NCI-H1436 (cell line): ENCODE measurements around the gene MUS81.
A peak's percentile ranks its signal among the peaks of the same experiment; 100 is the strongest.
"Not testable (repeated sequence)": the region's sequence is repeated elsewhere in the genome, so short reads cannot be mapped to it uniquely, and the experiment has no call there.

Experiments used
- DNase-seq: peaks from one replicate; lab custom pipeline; 2025; lab: John Stamatoyannopoulos, UW

MUS81 gene, protein sequence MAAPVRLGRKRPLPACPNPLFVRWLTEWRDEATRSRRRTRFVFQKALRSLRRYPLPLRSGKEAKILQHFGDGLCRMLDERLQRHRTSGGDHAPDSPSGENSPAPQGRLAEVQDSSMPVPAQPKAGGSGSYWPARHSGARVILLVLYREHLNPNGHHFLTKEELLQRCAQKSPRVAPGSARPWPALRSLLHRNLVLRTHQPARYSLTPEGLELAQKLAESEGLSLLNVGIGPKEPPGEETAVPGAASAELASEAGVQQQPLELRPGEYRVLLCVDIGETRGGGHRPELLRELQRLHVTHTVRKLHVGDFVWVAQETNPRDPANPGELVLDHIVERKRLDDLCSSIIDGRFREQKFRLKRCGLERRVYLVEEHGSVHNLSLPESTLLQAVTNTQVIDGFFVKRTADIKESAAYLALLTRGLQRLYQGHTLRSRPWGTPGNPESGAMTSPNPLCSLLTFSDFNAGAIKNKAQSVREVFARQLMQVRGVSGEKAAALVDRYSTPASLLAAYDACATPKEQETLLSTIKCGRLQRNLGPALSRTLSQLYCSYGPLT

DNA sequence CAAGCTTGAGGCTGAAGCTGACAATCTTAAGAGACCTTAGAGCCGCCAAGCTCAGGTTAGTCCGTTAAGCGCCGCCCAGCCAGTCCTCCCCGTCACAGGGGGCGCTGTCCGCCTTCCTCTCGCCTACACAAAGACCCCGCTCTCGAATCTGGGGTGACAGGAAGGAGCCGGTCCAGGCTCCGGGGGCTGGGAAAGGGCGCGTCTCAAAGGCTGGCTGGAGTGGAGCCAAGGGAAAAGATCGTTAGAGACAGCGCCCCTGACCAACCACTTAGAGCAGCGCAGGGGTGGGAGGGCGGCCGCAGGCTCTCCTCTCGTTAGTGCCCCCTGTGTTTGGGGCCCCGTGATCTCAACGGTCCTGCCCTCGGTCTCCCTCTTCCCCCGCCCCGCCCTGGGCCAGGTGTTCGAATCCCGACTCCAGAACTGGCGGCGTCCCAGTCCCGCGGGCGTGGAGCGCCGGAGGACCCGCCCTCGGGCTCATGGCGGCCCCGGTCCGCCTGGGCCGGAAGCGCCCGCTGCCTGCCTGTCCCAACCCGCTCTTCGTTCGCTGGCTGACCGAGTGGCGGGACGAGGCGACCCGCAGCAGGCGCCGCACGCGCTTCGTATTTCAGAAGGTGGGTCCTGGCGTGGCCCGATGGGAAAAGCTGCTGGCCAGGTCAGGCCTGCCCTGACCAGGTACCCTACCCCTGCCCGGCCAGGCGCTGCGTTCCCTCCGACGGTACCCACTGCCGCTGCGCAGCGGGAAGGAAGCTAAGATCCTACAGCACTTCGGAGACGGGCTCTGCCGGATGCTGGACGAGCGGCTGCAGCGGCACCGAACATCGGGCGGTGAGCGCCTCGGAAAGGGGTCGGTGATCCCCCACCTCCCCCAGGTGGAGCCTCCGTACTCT is at the start of gene MUS81:
MUS81 (plus strand) TSS at position 156 of the 887 bp plus-strand sequence; CDS start at position 477, 321 bp downstream.
- DNase-seq = peak; percentile 95

DNA sequence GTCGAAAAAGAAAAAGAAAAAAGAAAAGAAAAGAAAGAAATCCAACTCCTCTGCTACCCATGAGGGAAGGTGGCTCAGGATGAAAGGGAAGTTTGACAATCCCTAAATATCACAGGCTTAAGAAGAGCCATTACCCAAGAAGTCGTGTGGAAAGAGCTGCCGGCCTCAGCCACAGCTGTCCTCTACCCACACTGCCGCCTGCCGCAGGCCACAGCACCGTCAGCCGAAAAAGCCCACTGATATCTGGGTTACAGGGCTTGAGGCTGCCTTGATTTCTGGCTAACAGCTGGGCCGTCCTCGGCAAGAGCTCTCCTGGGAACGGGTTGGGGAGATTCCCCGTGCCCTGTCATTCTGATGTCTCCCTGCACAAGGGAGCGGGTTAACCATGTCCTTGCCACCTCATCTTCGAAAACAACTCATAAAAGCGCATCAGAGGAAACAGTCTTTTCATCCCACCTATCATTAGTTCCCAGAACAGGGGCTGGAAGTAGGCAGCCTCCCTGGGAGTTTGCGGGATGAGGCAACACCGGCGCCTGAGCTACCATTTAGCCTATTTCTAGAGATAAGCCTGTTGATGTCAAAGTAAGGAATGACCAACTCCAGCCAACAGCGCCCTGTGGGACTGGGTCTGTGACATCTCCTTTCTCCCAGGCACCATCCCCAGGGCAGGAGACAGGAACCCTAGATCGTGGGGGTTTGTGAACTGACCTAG is 48.3 kb upstream of the MUS81 start:
- DNase-seq = no peak

DNA sequence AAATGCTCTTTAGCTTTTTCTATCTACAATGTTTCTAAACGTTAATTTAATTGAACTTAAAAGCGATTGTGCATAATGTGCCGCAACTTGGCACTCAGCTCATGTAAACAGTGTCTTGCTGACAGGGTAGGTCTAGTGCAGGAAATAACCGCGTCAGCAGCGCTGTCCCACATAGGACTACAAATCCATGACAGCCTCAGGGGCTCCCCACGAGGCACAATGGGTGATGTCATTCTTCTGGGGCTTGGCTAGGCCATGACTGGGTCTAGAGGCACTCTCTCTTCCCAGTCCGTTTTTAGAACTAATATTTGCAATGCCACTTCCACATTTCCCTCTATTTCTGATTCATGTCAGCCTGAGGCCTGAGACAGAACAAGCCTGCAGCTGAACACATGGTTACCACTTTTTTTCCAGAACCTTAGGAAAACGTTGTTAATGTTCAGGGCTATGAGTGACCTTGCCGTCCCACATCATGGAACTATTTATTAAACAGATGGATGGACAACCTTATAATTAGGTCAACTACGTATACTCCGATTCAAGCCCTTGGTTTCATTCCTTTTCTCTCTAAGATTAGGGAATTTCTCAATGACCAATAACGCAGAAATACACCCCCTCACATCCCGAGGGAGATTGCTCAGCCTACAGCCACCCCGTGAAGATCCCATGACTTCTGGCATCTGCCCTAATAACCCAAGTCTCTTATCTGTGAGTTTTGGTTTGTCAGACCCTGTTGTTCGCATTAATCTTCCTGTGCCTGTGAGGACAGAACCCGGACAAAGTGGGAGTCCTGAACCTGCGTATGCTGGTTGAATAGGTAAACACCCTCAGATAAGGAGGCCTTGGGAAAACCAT is 45.9 kb upstream of the MUS81 start:
- DNase-seq = no peak

DNA sequence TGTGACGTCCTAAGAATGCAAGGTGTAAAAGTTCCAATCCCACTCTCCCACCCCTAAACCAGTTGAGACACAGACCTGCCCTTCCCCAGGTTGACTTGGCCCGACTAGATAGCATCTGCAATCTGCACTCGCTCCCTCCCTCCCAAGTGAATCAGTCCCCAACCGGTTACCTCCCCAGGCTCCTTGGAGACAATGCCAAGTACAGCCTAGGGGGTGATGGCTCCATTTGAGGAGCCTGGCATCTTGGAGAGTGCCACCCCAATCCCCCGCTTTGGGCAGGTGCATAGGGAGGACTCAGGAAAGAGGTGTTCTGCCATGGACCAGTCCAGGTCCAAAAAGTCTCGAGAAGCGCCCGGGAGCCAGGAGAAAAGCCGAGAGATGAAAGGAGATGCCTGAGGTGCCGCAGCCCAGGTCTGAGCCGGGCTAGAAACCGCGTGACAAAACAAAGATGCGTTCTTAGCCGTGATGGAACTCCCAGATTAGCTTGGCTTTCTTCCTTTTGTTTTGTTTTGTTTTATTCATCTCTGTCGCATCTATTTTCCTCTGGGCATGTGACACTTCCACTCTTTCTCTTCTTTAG is 45.2 kb upstream of the MUS81 start:
- DNase-seq = no peak

DNA sequence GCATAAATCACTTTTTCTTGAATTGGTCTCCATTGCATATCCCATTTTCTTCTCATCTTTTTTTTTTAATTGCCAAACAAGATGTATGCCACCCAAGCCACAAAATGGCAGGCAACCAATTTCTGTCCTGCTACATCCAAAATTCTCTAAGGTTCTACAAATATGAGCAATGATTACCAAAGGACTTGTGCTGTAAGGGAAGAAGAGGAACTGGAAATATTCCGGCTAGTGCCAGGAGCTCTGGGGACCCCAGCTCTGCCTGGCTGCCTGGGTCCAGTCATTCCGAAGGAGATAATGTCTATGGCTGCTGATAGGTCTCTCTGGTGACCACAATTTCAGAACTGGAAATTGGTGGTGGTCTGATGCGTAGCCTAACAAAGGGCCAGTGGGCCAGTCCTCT is 43.5 kb upstream of the MUS81 start:
- DNase-seq = no peak

DNA sequence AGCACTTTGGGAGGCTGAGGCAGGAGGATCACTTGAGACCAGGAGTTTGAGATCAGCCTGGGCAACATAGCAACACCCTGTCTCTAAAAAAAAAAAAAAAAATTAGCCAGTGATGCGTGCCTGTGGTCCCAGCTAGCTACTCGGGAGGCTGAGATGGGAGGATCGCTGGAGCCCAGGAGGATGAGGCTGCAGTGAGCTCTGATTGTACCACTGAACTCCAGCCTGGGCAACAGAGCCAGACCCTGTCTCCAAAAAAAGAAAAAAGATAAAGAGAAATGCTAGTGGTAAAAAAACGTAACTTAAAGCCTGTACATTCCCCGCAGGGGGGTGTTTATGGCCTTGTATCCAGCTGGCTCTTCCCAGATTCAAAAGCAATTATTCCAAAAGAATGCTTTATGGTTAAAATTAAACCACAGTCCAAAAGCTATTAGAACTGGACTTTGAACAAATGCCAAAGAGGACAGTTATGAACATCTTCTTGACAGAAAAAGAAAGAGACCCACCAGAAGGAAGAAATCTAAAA is 42.9 kb upstream of the MUS81 start:
- DNase-seq = no peak

DNA sequence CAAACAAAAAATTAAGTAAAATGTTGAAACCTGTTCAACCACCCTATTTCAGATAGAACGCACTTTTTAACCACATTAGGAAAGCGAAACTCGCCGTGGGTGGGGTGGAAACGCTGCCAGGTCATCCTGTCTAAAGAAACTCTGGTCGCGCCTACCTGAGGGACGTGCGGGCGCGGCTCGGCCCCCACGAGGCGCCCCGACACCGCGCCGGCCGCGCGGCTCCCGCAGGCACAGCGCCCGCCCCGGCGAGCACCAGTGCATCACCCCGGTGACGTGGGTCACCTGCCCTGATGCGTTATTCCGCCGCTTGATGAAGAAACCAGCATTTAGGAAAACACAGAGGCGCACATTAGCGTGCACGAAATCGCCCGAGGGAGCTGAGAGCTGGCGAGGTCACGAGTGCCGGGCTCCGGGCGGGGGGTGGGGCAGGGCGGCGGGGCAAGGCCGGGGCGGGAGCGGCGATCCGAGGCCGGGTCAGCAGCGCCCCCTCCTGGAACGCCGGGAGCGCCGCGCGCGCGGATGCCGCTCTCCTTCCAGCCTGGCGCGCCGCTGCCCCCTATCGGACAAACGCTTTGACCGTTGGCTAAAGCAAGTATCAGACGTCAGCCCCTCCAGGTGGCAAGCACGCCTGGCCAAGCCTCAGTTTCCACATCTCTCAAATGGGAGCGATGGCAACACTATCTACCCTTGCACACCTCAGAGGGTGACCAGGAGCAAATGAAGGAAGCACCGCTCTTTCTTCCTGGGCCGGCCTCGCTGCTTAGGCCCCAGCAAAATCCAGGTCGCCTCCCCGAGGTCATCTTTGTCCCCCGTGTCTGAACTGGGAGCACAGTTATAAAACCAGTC is 42.2 kb upstream of the MUS81 start:
- DNase-seq = peak; percentile 88

DNA sequence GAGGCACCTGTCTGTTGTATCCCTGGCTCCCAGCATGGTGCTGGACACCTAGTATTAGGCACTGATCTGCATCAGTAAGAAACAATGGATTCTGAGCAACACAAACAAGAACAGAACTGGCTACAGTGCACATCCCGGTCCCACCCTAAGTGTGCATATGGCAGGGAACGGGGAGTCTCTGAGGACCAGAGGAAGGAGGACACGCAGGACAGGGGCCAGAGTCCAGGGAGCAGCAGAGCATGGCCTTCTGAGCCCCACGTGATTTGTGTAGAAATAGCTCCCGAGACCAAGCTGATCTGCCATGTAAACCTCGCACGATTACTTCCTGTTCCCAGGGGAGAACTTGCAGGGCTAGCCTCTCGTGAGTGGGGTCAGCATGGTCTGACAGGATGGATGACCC is 39.1 kb upstream of the MUS81 start:
- no peak for DNase-seq

DNA sequence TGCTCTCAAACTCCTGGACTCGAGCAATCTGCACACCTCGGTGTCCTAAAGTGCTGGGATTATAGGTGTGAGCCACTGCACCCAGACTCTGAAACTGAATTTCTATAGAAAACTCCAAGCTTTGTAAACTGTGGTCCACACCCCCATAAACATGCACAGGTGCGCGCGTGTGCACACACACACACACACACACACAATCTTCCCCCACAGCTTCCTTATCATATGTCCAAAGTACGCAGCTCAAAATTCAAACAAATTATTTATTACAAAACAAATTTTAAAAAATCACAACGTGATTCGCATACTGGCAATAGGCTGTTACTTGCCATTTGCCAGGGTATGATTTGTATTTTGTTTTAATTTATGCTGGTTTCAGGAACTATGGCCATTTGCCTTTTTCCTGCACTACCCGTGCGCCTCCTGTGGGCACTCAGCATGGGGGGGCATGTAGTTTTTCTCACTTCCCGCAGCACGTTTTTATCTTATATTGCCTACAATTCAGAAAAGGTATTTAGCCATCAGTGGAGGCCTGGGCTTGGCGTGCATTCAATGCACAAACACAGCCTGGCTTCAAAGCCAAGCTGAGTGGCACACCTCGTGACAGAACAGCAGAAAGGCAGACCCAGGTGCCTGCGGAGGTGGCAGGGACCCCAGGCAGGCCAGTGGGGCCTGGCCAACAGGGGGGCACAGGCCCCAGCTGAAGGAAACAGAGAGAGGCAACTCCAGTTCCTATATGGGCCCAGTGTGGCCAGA is 37.3 kb upstream of the MUS81 start:
- no peak for DNase-seq

DNA sequence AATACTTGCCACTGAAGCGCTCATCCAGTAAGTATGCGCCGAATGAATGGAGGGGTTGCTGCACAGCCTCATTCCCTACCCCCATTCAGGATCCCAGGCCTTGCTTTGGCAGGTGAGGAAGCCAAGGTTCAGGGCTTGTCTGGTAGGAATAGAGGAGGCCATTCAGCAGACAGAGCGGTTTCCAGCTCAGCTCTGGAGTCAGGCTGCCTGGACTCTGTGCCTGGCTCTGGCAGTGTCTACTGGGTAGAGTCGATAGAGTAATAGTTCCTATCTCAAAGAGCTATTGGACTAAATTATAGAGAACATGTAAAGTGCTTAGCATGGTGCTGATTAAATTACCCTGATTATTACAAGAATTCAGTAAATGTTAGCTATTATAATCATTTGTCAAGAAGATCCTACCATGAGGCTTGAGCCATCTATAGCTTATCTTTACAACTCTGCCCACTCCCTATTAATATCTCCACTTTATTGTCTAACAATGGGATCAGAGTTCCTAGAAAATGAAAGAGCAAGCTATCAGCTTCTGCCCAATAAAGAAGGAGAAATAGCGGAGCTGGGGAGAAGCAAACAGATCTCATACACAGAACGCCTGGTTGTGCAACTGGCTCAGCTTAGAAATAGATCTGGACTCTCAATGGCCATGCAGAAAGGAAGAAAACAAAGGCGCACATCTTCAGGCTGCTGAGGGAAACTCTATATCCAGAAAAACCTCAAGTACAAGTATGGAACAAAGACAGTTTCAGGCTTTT is 33.1 kb upstream of the MUS81 start:
- no peak for DNase-seq

DNA sequence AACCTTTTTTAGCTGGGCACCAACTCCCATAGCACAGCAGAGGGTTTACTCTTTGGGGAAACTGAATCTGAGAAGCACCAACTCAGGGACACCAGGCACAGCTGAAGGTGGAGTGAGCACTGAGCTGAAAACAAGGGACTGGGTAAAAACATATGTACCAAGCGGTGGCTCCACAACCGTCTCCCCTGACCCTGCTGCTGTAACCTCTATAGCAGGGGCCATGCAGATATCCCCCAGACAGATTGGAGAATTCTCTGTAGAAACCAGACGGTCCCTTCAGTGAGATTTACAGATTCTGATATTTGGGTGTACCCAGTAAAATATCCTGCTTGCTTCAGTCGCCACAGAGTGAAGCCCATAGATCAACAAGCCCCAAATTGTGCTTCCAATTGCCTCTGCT is 30.8 kb upstream of the MUS81 start:
- DNase-seq = no peak

DNA sequence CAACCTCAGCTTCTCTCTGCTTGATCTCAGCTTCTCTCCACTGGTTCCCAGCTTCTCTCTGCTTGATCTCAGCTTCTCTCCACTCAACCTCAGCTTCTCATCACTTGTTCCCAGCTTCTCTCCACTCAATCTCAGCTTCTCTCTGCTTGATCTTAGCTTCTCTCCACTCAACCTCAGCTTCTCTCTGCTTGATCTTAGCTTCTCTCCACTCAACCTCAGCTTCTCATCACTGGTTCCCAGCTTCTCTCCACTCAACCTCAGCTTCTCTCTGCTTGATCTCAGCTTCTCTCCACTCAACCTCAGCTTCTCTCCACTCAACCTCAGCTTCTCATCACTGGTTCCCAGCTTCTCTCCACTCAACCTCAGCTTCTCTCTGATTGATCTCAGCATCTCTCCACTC is 28.0 kb upstream of the MUS81 start:
- DNase-seq = not testable (repeated sequence)

DNA sequence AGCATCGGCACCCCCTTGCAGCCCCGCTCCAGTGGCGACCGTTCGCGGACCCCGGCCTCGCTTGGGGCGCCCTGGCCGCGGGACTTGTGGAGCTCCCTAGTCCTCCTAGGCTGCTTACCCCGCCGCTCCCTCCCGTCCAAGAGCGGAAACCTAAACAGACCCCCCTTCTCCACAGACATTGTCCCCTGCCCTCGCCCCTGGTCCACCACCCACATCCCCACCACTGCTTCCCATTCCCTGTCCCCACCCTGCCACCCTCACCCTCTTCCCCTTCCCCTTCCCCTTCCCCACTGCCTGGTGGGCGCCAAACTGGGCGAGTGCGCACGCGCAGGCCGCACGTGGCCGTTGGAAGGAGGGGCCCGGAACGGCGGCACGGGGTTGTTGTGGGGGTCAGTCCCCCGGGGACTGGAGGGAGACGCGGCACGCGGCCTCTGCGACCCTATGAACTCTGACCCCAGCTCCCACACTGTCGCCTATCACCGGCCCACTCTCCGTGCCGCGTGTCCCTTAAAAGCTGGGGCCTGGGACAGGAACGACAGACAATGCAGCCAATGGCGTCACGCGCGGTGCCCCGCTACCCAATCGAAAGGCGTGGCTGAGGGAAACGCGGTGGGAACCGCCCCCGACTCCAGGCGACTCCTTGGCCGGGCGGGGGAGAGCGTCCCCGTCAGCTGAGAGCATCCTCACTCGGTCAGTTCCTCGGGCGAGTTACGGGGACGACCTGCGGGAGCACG is 26.8 kb upstream of the MUS81 start, which contains the start of gene SNX32:
SNX32 (plus strand) TSS at position 667 of the 734 bp plus-strand sequence. CDS start 103 bp downstream, outside the sequence.
- DNase-seq = peak; percentile 85

DNA sequence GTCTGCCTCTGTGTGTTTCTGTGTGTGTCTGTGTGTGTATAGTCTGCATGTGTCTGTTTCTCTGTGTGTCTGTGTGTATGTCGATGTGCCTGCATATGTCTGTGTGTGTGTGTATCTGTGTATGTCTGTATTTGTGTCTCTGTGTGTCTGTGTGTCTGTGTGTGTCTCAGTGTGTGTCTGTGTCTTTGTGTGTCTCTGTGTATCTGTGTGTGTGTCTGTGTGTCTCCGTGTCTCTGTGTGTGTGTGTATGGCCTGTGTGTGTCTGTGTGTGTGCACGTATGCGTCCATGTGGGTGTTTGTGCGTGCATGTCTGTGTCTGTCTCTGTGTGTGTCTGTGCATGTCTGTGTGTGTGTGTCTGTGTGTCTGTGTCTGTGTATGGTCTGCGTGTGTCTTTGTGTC is 26.0 kb upstream of the MUS81 start:
- DNase-seq = no peak

DNA sequence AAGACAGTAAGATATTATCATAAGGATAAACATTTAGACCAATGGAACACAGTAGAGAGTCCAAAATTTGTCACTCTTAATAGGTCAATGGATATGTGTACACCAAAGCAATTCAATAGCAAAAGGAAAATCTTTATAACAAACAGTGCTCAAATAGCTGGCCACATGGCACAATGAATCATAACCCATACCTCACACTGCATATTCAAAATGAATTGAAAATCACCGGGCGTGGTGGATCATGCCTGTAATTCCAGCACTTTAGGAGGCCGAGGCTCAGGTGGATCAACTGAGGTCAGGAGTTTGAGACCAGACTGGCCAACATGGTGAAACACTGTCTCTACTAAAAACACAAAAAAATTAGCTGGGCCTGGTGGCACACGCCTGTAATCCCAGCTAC is 18.1 kb upstream of the MUS81 start:
- no peak for DNase-seq

DNA sequence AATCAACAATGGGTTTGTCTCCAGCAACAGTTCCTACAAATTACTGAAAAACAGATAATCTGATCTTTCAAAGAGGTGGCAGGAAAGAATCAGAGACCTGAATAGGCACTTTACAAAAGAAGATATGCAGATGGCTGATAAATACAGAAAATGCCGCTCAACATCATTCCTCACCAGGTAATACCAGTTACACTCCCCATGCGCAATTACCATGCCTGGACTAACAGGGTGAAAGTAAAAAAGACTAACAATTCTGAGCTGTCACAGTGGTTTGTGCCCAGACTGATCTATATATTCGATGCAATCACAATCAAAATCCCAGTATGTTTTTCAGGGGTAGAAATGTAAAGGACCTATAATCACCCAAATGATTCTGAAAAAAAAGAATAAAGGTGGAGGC is 16.4 kb upstream of the MUS81 start:
- DNase-seq = no peak

DNA sequence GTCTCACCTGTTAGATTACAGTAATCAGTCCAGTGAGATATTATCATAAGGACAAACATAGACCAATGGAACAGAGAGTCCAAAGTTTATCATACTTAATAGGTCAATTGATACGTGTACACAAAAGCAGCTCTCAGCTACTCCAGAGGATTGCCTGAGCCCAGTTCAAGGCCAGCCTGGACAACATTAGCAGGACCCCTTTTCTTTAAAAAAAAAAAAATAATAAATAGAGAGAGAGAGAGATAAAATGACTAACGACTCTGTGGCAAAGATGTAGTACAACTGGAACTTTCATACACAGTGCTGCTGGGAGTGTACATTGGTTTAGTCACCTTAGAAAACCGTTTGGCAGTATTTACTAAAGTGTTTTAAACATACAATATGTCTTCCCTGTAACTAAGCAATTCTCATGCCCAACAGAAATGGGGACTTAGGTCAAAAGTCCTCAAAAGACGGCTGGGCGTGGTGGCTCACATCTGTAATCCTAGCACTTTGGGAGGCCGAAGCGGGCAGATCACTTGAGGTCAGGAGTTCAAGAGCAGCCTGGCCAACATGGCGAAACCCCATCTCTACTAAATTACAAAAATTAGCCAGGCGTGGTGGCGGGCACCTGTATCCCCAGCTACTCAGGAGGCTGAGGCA is 15.9 kb upstream of the MUS81 start:
- no peak for DNase-seq
